PC-3 (cell line): ENCODE results near the gene SLC12A3. TPM values are rescaled to one million over a fixed set of nuclear protein-coding genes. Genes with fewer than 3 reads are reported as not detected.

ENCODE experiments used
- ATAC-seq: fragments of 200-7000 bp; cut with Tn5 transposase; 2 replicates; pipeline ENCODE4 v1.9.1; 2020; ENCODE audit warnings: mild to moderate bottlenecking, moderate library complexity
- BruUV-seq: library from RNA; stranded (reverse); fragments of 400-500 nt; replicated peaks from 2 replicates; lab custom pipeline; 2021; lab: Mats Ljungman, UMichigan
- CTCF ChIA-PET: fragments of 300-600 bp; sonication (Branson Sonifier 250); formaldehyde crosslinking; loops from one replicate; lab custom pipeline; 2022; ENCODE audit warnings: antibody characterized with exemption; lab: Charles Lee
- POLR2A ChIA-PET: fragments of 300-600 bp; sonication (Branson Sonifier 250); formaldehyde crosslinking; loops from one replicate; lab custom pipeline; 2022; ENCODE audit warnings: antibody characterized with exemption; ENCODE audit not compliant: unreplicated experiment; lab: Charles Lee
- DNase-seq: peaks from one replicate; pipeline ENCODE4 v3.0.0-alpha.2; 2015
- H2AFZ ChIP-seq: fragments of 300-600 bp; sonication (generic); 2 replicates; pipeline ENCODE4 v1.6.0; 2016; ENCODE audit warnings: antibody characterized with exemption, low read length
- H3F3A ChIP-seq: fragments of 300-600 bp; sonication (generic); one replicate; pipeline ENCODE4 v1.6.0; 2017; ENCODE audit warnings: antibody characterized with exemption, low read length, control low read depth, mild to moderate bottlenecking; ENCODE audit not compliant: unreplicated experiment
- H3K27ac ChIP-seq: fragments of 300-600 bp; sonication (generic); 2 replicates; pipeline ENCODE4 v1.5.1; 2016; ENCODE audit warnings: mild to moderate bottlenecking, low read length
- H3K27me3 ChIP-seq: fragments of 300-600 bp; sonication (generic); 2 replicates; pipeline ENCODE4 v1.6.1; 2016; ENCODE audit warnings: low read length, mixed read lengths
- H3K36me3 ChIP-seq: fragments of 300-600 bp; sonication (generic); 2 replicates; pipeline ENCODE4 v1.6.1; 2016; ENCODE audit warnings: low read depth, mixed run types, low read length, mixed read lengths
- H3K4me1 ChIP-seq: fragments of 300-600 bp; sonication (generic); 2 replicates; pipeline ENCODE4 v1.5.1; 2016; ENCODE audit warnings: low read length; ENCODE audit not compliant: insufficient read depth
- H3K4me2 ChIP-seq: fragments of 300-600 bp; sonication (generic); 2 replicates; pipeline ENCODE4 v1.6.0; 2016; ENCODE audit warnings: low read length
- H3K4me3 ChIP-seq: fragments of 300-600 bp; sonication (generic); 2 replicates; pipeline ENCODE4 v1.5.1; 2016; ENCODE audit warnings: mild to moderate bottlenecking, low read length, mixed read lengths
- H3K79me2 ChIP-seq: fragments of 300-600 bp; sonication (generic); 2 replicates; pipeline ENCODE4 v1.6.1; 2017; ENCODE audit warnings: low read length, mixed read lengths
- H3K9ac ChIP-seq: fragments of 300-600 bp; sonication (generic); 2 replicates; pipeline ENCODE4 v1.6.0; 2016; ENCODE audit warnings: mild to moderate bottlenecking, low read length
- H3K9me2 ChIP-seq: fragments of 300-600 bp; sonication (generic); replicated peaks from 2 replicates; pipeline ENCODE4 v1.6.1; 2016; ENCODE audit warnings: mixed run types, low read length, mixed read lengths
- H3K9me3 ChIP-seq: fragments of 300-600 bp; sonication (generic); 2 replicates; pipeline ENCODE4 v1.6.1; 2016; ENCODE audit warnings: low read length, mixed read lengths
- H4K20me1 ChIP-seq: fragments of 300-600 bp; sonication (generic); 2 replicates; pipeline ENCODE4 v1.6.1; 2016; ENCODE audit warnings: low read length, mixed read lengths
- CTCF ChIP-seq: fragments of 300-600 bp; sonication (generic); conservative IDR thresholded peaks from 2 replicates; pipeline ENCODE4 v1.5.1; 2017; ENCODE audit warnings: antibody characterized with exemption, low read depth, mild to moderate bottlenecking, low read length
- EZH2 ChIP-seq: fragments of 300-600 bp; sonication (generic); IDR thresholded peaks from one replicate; pipeline ENCODE4 v1.6.1; 2017; ENCODE audit warnings: antibody characterized with exemption, mild to moderate bottlenecking, low read length; ENCODE audit not compliant: unreplicated experiment
- EZH2phosphoT487 ChIP-seq: fragments of 300-600 bp; sonication (generic); IDR thresholded peaks from 2 replicates; pipeline ENCODE4 v1.6.1; 2018; ENCODE audit warnings: mild to moderate bottlenecking, antibody characterized with exemption, low read length, borderline replicate concordance
- intact Hi-C: fragments of 100-400 bp; cut with micrococcal nuclease; formaldehyde crosslinking; loops from 2 replicates; pipeline ENCODE4 v1.9.0; 2023
- total RNA-seq: library from RNA; depleted of rRNA; stranded (reverse); fragments of >200 nt; gene quantifications from 2 replicates; pipeline ENCODE4 v1.2.3, GENCODE V29; 2014

SLC12A3 gene
- total RNA-seq, 1 experiment from 2014 or later = not detected

GRCh38 chr16:56950881-56951771 lies 86.1 kb downstream of the SLC12A3 start:
- ChIA-PET CTCF (no interaction called here), POLR2A (interaction anchor here (0.7 kb wide), 1 partner anchor 49 kb away, joined by 4 read pairs; no protein-coding TSS in a partner anchor)
- H3K27ac ChIP-seq = no peak overlapping the region
- no peaks in the 10 kb centered on the region for H3K36me3 ChIP-seq
- peak; percentile 51 for TF ChIP-seq CTCF
- TF ChIP-seq EZH2 = no peak
- H3F3A ChIP-seq = no peaks in the 10 kb centered on the region
- H3K27me3 ChIP-seq = no peaks in the 10 kb centered on the region
- H3K79me2 ChIP-seq = no peaks in the 10 kb centered on the region
- intact Hi-C loops = no loop called here
- H3K9me2 ChIP-seq = no peaks in the 10 kb centered on the region
- no peak overlapping the region for H3K9ac ChIP-seq
- ATAC-seq (peak; percentile 30; the same call in 1 of the 2 replicates), DNase-seq (peak; percentile 23)
- no peak overlapping the region for H2AFZ ChIP-seq
- no peak overlapping the region for H3K4me2 ChIP-seq
- BruUV-seq = no TSS peak
- H3K4me3 ChIP-seq = no peak overlapping the region
- no peaks in the 10 kb centered on the region for H3K4me1 ChIP-seq
- H3K9me3 ChIP-seq = no peaks in the 10 kb centered on the region
- no peaks in the 10 kb centered on the region for H4K20me1 ChIP-seq

- intact Hi-C loops = no loop called here
- Histone ChIP-seq H3K4me3 (no peak overlapping the region), H3K9me2 (no peaks in the 10 kb centered on the region), H3K9me3 (no peaks in the 10 kb centered on the region), H3F3A (no peaks in the 10 kb centered on the region), H3K27me3 (no peaks in the 10 kb centered on the region), H4K20me1 (no peaks in the 10 kb centered on the region), H3K27ac (no peak overlapping the region), H3K79me2 (no peaks in the 10 kb centered on the region), H2AFZ (no peak overlapping the region), H3K4me1 (no peaks in the 10 kb centered on the region), H3K4me2 (no peak overlapping the region), H3K9ac (no peak overlapping the region), H3K36me3 (no peaks in the 10 kb centered on the region)
- no peak for TF ChIP-seq CTCF
- TF ChIP-seq EZH2 = no peak
- TF ChIP-seq EZH2phosphoT487 = no peak
- ATAC-seq = no peak
- no TSS peak for BruUV-seq
- ChIA-PET POLR2A (no interaction called here), CTCF (no interaction called here)
- no peak for DNase-seq
Observed at GRCh38 chr16:56953006-56953405, 88.0 kb downstream of the SLC12A3 start.

GRCh38 chr16:56956076-56956475 lies 91.1 kb downstream of the SLC12A3 start:
- no peak overlapping the region for H2AFZ ChIP-seq
- TF ChIP-seq CTCF (no peak), EZH2phosphoT487 (no peak), EZH2 (no peak)
- intact Hi-C loops = no loop called here
- H3K9me2 ChIP-seq = no peaks in the 10 kb centered on the region
- ChIA-PET POLR2A (no interaction called here), CTCF (no interaction called here)
- no peak overlapping the region for H3K4me2 ChIP-seq
- no TSS peak for BruUV-seq
- no peaks in the 10 kb centered on the region for H3K79me2 ChIP-seq
- ATAC-seq = no peak
- no peak overlapping the region for H3K9ac ChIP-seq
- no peaks in the 10 kb centered on the region for H3K27me3 ChIP-seq
- H3K36me3 ChIP-seq = no peaks in the 10 kb centered on the region
- H4K20me1 ChIP-seq = no peaks in the 10 kb centered on the region
- no peaks in the 10 kb centered on the region for H3K9me3 ChIP-seq
- no peak overlapping the region for H3K4me3 ChIP-seq
- no peak overlapping the region for H3K27ac ChIP-seq
- no peak for DNase-seq
- H3K4me1 ChIP-seq = no peaks in the 10 kb centered on the region
- H3F3A ChIP-seq = no peaks in the 10 kb centered on the region
